Spleen (tissue), 7 donors: ENCODE results near the gene ATP2B3.

Source experiments
- CTCF ChIP-seq, 11 experiments: fragments of 200-600 bp in 7 of 11; fragments of 450-650 bp in 4 of 11; sonication (generic) in 4 of 11; IDR thresholded peaks in 8 of 11; conservative IDR thresholded peaks in 3 of 11; 1 replicate in 7 of 11; 2 replicates in 4 of 11; pipeline versions ENCODE4 v1.4.0 to v1.8.0; 2016 to 2021; ENCODE audit warnings: antibody characterized with exemption in 11 of 11, inconsistent platforms in 4 of 11, mild to moderate bottlenecking in 1 of 11
- POLR2A ChIP-seq, 3 donors: fragments of 450-650 bp; IDR thresholded peaks; one replicate each; pipeline ENCODE4 v1.5.1; 2017; ENCODE audit warnings: antibody characterized with exemption in 3 of 3, mild to moderate bottlenecking in 1 of 3
- POLR2AphosphoS5 ChIP-seq, 3 donors: sonication (generic); formaldehyde crosslinking; IDR thresholded peaks; one replicate each; pipeline ENCODE4 v1.5.1; 2017; ENCODE audit warnings: antibody characterized with exemption in 3 of 3
- donor health status: DM: no; HTN: no; CAD: no; lungs with moderate emphysema.
- donor health status: DM: no; HTN: no; CAD: no.
- donor health status: DM: no; HTN: no; CAD: no.

GRCh38 chrX:153546386-153546785, 28.9 kb downstream of the ATP2B3 start:
- no peak for TF ChIP-seq CTCF (IDR thresholded peaks at IDR 0.05 in 8 of 11, conservative IDR thresholded peaks at IDR 0.05 in 3 of 11)
- TF ChIP-seq POLR2A (IDR thresholded peaks at IDR 0.05): no peak
- no peak for TF ChIP-seq POLR2AphosphoS5 (IDR thresholded peaks at IDR 0.05)
